BE2C (cell line): Measurements from ENCODE around the gene ATRX.

Experiments used
- DNase-seq: peaks from one replicate; pipeline ENCODE4 v3.0.0-alpha.2; 2020
- H3K27me3 ChIP-seq: fragments of 250-450 bp; sonication (Bioruptor Pico); 2 replicates; pipeline ENCODE4 v1.5.1; 2020; ENCODE audit warnings: mild to moderate bottlenecking
- H3K36me3 ChIP-seq: fragments of 250-450 bp; sonication (Bioruptor Pico); 2 replicates; pipeline ENCODE4 v1.5.1; 2020; ENCODE audit warnings: mild to moderate bottlenecking
- H3K4me1 ChIP-seq: fragments of 250-450 bp; sonication (Bioruptor Pico); 2 replicates; pipeline ENCODE4 v1.5.1; 2020
- H3K4me3 ChIP-seq: 2 replicates; pipeline ENCODE4 v1.5.1; 2011; ENCODE audit warnings: low read depth, low read length
- H3K9me3 ChIP-seq: fragments of 250-450 bp; sonication (Bioruptor Pico); 2 replicates; pipeline ENCODE4 v1.5.1; 2020
- CTCF ChIP-seq: IDR thresholded peaks from 2 replicates; pipeline ENCODE4 v1.5.1; 2012; ENCODE audit warnings: mild to moderate bottlenecking, low read depth, low read length

ATRX gene

GRCh38 chrX:77719388-77719787 is 66.6 kb downstream of the ATRX start:
- Histone ChIP-seq H3K36me3 (no peaks in the 10 kb centered on the region; the same call in 1 of the 2 replicates), H3K27me3 (no peaks in the 10 kb centered on the region), H3K4me3 (no peak overlapping the region), H3K4me1 (no peaks in the 10 kb centered on the region), H3K9me3 (no peaks in the 10 kb centered on the region)
- no peak for DNase-seq
- TF ChIP-seq CTCF = no peak

- no peak for TF ChIP-seq CTCF
- no peaks in the 10 kb centered on the region for H3K4me1 ChIP-seq
- no peaks in the 10 kb centered on the region for H3K9me3 ChIP-seq
- no peak for DNase-seq
- H3K27me3 ChIP-seq = no peaks in the 10 kb centered on the region
- H3K4me3 ChIP-seq = no peak overlapping the region
- no peaks in the 10 kb centered on the region for H3K36me3 ChIP-seq
Measured at GRCh38 chrX:77704881-77705280, 81.1 kb downstream of the ATRX start.

GRCh38 chrX:77698242-77698641 is 87.8 kb downstream of the ATRX start:
- Histone ChIP-seq H3K9me3 (no peaks in the 10 kb centered on the region), H3K4me1 (no peaks in the 10 kb centered on the region), H3K4me3 (no peak overlapping the region), H3K27me3 (no peaks in the 10 kb centered on the region), H3K36me3 (peaks cover under 1% of the 10 kb centered on the region)
- TF ChIP-seq CTCF = no peak
- no peak for DNase-seq

- Histone ChIP-seq H3K4me1 (no peaks in the 10 kb centered on the region), H3K36me3 (peaks cover 4% of the 10 kb centered on the region), H3K9me3 (no peaks in the 10 kb centered on the region), H3K4me3 (no peak overlapping the region), H3K27me3 (no peaks in the 10 kb centered on the region)
- TF ChIP-seq CTCF = no peak
- no peak for DNase-seq
Measured at GRCh38 chrX:77694491-77694890, 91.5 kb downstream of the ATRX start.

- Histone ChIP-seq H3K9me3 (no peaks in the 10 kb centered on the region), H3K4me3 (no peak overlapping the region), H3K4me1 (no peaks in the 10 kb centered on the region), H3K36me3 (peaks cover 4% of the 10 kb centered on the region), H3K27me3 (no peaks in the 10 kb centered on the region)
- DNase-seq = no peak
- TF ChIP-seq CTCF = no peak
Measured at GRCh38 chrX:77693594-77693993, 92.4 kb downstream of the ATRX start.

GRCh38 chrX:77691916-77692315 is 94.1 kb downstream of the ATRX start:
- no peaks in the 10 kb centered on the region for H3K27me3 ChIP-seq
- no peaks in the 10 kb centered on the region for H3K4me1 ChIP-seq
- H3K36me3 ChIP-seq = peaks cover 10% of the 10 kb centered on the region
- H3K9me3 ChIP-seq = no peaks in the 10 kb centered on the region
- no peak for TF ChIP-seq CTCF
- no peak overlapping the region for H3K4me3 ChIP-seq
- DNase-seq = no peak
